Measurements from ENCODE around the gene OR13H1.
"Not testable (repeated sequence)": the region's sequence is repeated elsewhere in the genome, so short reads cannot be mapped to it uniquely, and the experiment has no call there.

DNA sequence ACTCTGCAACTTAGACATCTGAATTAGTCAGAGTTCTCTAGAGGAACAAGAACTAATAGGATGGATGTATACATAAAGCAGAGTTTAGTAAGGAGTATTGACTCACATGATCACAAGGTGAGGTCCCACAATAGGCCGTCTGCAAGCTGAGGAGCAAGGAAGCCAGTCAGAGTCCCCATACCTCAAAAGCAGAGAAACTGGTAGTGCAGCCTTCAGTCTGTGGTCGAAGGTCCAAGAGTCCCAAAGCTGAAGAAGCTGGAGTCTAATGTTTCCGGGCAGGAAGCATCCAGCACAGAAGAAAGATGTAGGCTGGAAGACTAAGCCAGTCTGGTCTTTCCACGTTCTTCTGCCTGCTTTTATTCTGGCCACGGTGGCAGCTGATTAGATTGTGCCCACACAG, 42.3 kb upstream of the OR13H1 start:
- TF ChIP-seq, protein P1, sequence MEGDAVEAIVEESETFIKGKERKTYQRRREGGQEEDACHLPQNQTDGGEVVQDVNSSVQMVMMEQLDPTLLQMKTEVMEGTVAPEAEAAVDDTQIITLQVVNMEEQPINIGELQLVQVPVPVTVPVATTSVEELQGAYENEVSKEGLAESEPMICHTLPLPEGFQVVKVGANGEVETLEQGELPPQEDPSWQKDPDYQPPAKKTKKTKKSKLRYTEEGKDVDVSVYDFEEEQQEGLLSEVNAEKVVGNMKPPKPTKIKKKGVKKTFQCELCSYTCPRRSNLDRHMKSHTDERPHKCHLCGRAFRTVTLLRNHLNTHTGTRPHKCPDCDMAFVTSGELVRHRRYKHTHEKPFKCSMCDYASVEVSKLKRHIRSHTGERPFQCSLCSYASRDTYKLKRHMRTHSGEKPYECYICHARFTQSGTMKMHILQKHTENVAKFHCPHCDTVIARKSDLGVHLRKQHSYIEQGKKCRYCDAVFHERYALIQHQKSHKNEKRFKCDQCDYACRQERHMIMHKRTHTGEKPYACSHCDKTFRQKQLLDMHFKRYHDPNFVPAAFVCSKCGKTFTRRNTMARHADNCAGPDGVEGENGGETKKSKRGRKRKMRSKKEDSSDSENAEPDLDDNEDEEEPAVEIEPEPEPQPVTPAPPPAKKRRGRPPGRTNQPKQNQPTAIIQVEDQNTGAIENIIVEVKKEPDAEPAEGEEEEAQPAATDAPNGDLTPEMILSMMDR (conservative IDR thresholded peaks at IDR 0.05 in 1 of 2, IDR thresholded peaks at IDR 0.05 in 1 of 2; ENCODE audit: extremely low read depth in 1 of 2, insufficient read depth in 1 of 2, low read depth in 1 of 2, low read length in 2 of 2) = not testable (repeated sequence)
- TF ChIP-seq EZH2 (IDR thresholded peaks at IDR 0.05; ENCODE audit: borderline replicate concordance, low read length) = not testable (repeated sequence)
